Type B pancreatic cell (in vitro differentiated cells): ENCODE measurements around the gene TRAPPC8. TPM values are rescaled to one million over a fixed set of nuclear protein-coding genes. Genes with fewer than 3 reads are reported as not detected.
A peak's percentile ranks its signal among the peaks of the same experiment; 100 is the strongest.
"Not testable (repeated sequence)": the region's sequence is repeated elsewhere in the genome, so short reads cannot be mapped to it uniquely, and the experiment has no call there.

Source experiments
- DNase-seq: peaks from one replicate; pipeline ENCODE4 v3.0.0; 2021; ENCODE audit warnings: mixed read lengths; ENCODE audit not compliant: unreplicated experiment; ENCODE audit errors: extremely low spot score
- H3K27ac Mint-ChIP-seq: 2 replicates; pipeline ENCODE4 v1.8.0; 2021; ENCODE audit warnings: mild to moderate bottlenecking, mixed read lengths
- H3K27me3 Mint-ChIP-seq: 2 replicates; pipeline ENCODE4 v1.8.0; 2021; ENCODE audit warnings: mixed read lengths
- H3K36me3 Mint-ChIP-seq: 2 replicates; pipeline ENCODE4 v1.8.0; 2021; ENCODE audit warnings: mixed read lengths
- H3K4me1 Mint-ChIP-seq: one replicate; pipeline ENCODE4 v1.8.0; 2021; ENCODE audit warnings: mixed read lengths; ENCODE audit not compliant: unreplicated experiment
- H3K4me3 Mint-ChIP-seq: 2 replicates; pipeline ENCODE4 v1.8.0; 2021; ENCODE audit warnings: mild to moderate bottlenecking, mixed read lengths
- H3K9me3 Mint-ChIP-seq: 2 replicates; pipeline ENCODE4 v1.8.0; 2021; ENCODE audit warnings: mixed read lengths
- total RNA-seq: library from RNA; stranded (reverse); gene quantifications from 2 replicates; pipeline ENCODE4 v1.2.1, GENCODE V29; 2021; ENCODE audit warnings: low replicate concordance
- TF ChIP-seq, protein P1 (sequence below): fragments of 200-600 bp; sonication (generic); conservative IDR thresholded peaks from 2 replicates; pipeline ENCODE4 v1.5.0; 2021; ENCODE audit warnings: antibody characterized with exemption, mild to moderate bottlenecking

The TRAPPC8 gene
- total RNA-seq, 1 donor from 2014 or later: 43.6 TPM

DNA sequence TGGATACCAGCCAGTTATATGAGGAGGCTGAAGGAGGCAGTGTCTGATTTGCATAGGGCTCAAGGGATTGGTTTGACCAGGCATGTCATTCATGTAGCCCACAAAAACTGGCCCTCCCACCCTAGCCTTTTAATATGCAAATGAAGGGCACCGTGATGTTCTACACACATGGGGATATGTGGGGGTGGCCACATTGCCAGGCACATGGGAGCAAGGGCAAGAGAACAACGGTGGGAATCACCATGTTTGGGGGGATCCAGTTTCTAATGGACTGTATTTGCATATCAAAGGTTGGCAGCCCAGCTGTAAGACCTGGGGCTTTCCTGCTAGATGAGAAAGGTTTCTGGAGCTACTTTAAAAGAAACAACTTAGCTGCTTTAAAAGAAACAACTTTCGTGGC lies 117.2 kb downstream of the TRAPPC8 start:
- H3K4me3 Mint-ChIP-seq: no peak overlapping the region
- TF ChIP-seq, protein P1, sequence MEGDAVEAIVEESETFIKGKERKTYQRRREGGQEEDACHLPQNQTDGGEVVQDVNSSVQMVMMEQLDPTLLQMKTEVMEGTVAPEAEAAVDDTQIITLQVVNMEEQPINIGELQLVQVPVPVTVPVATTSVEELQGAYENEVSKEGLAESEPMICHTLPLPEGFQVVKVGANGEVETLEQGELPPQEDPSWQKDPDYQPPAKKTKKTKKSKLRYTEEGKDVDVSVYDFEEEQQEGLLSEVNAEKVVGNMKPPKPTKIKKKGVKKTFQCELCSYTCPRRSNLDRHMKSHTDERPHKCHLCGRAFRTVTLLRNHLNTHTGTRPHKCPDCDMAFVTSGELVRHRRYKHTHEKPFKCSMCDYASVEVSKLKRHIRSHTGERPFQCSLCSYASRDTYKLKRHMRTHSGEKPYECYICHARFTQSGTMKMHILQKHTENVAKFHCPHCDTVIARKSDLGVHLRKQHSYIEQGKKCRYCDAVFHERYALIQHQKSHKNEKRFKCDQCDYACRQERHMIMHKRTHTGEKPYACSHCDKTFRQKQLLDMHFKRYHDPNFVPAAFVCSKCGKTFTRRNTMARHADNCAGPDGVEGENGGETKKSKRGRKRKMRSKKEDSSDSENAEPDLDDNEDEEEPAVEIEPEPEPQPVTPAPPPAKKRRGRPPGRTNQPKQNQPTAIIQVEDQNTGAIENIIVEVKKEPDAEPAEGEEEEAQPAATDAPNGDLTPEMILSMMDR: no peak
- DNase-seq: no peak
- no peaks in the 10 kb centered on the region for H3K27me3 Mint-ChIP-seq
- peaks cover 3% of the 10 kb centered on the region for H3K4me1 Mint-ChIP-seq
- H3K36me3 Mint-ChIP-seq: peaks cover 32% of the 10 kb centered on the region
- H3K27ac Mint-ChIP-seq: no peak overlapping the region
- peaks cover 11% of the 10 kb centered on the region for H3K9me3 Mint-ChIP-seq

DNA sequence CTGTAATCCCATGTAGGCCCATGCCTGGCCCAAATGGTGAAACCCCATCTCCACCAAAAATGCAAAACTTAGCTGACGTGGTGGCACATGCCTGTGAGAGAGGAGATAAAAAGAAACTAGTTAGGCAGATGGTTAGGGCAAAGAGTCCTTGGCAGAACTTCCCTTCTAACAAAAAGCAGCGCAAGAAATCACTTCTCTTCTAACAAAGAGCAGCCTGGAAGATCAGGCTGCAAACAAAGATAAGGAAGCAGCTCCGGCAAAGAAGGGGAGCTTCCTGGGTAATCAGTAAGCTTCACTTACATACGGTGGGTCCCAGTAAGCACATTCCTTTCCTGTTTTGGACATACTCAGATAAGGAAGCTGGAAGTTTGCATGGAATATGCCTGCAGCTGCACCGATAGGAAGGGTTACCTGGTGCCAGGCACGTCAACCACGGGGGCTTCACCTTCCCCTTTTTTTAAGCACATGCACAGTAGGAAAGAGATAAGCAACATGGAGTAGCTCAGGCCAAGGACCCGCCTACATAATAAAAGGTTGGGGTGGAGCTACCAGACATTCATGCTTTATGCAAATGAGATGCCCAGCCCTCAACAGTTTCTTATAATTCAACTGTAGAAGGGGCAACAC lies 121.3 kb downstream of the TRAPPC8 start:
- DNase-seq: no peak
- Mint-ChIP-seq H3K4me3 (no peak overlapping the region), H3K27ac (peak overlapping the region; percentile 6), H3K4me1 (peaks cover 7% of the 10 kb centered on the region), H3K36me3 (no peaks in the 10 kb centered on the region), H3K27me3 (no peaks in the 10 kb centered on the region), H3K9me3 (peaks cover 4% of the 10 kb centered on the region)
- TF ChIP-seq, protein P1: no peak

DNA sequence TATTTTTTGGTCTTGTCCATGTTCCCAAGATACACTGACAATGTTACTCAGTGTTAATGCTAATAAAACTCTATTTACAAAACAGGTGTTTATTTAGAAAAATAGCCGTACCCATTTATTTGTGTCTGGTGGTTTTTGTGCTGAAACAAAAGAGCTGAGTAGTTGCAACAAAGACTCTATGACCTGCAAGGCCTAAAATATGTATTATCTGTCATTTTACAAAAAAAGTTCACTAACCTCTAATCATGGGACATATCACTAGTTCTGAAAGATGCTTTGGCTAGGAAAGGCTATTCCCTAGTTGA lies 123.1 kb downstream of the TRAPPC8 start:
- H3K27me3 Mint-ChIP-seq: no peaks in the 10 kb centered on the region
- TF ChIP-seq, protein P1: peak; percentile 55
- DNase-seq: no peak
- no peak overlapping the region for H3K4me3 Mint-ChIP-seq
- no peaks in the 10 kb centered on the region for H3K36me3 Mint-ChIP-seq
- peaks cover 7% of the 10 kb centered on the region for H3K4me1 Mint-ChIP-seq
- no peak overlapping the region for H3K27ac Mint-ChIP-seq
- H3K9me3 Mint-ChIP-seq: peaks cover 4% of the 10 kb centered on the region

DNA sequence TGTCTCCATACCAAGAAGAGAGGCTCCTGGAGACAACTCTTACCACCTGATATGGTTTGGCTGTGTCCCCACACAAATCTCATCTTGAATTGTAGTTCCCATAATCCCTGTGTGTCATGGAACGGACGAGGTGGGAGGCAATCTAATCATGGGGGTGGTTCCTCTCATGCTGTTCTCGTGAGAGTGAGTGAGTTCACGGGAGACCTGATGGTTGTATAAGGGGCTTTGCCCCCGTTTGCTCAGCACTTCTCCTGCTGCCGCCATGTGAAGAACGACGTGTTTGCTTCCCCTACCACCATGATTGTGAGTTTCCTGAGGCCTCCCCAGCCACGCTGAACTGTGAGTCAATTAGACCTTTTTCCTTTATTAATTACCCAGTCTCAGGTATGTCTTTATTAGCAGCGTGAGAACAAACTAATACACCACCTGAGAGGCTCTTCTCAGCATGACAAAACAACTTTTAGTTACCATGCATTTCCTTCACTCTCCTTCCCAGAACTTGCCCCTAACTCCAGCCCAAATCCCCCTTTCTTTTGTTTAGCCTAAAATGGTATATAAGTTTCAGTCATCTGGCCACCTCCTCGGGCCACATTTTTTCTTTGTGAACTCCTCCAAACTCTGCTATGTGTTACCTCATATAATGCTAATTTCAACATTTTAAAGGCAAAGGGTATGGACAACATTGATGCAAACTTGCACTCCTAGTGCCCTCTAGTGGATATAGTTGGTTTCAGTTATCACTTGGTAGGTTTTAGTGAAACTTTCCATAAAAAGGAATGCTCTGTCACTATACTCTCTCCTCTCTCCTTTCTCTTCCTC lies 123.6 kb downstream of the TRAPPC8 start:
- no peaks in the 10 kb centered on the region for H3K36me3 Mint-ChIP-seq
- H3K27ac Mint-ChIP-seq: peak overlapping the region; percentile 42
- peak overlapping the region; percentile 9 for H3K4me3 Mint-ChIP-seq
- DNase-seq: no peak
- peaks cover 7% of the 10 kb centered on the region for H3K4me1 Mint-ChIP-seq
- TF ChIP-seq, protein P1: peak; percentile 93
- no peaks in the 10 kb centered on the region for H3K27me3 Mint-ChIP-seq
- H3K9me3 Mint-ChIP-seq: peaks cover 4% of the 10 kb centered on the region

- TF ChIP-seq, protein P1: no peak
- no peaks in the 10 kb centered on the region for H3K9me3 Mint-ChIP-seq
- H3K4me3 Mint-ChIP-seq: no peak overlapping the region
- DNase-seq: no peak
- H3K27ac Mint-ChIP-seq: no peak overlapping the region
- H3K27me3 Mint-ChIP-seq: no peaks in the 10 kb centered on the region
- no peaks in the 10 kb centered on the region for H3K4me1 Mint-ChIP-seq
- no peaks in the 10 kb centered on the region for H3K36me3 Mint-ChIP-seq
These were observed 128.8 kb downstream of the TRAPPC8 start for GRCh38 chr18:31814132-31814531.

GRCh38 chr18:31810336-31811130 lies 132.4 kb downstream of the TRAPPC8 start:
- H3K4me1 Mint-ChIP-seq, H3K9me3 Mint-ChIP-seq, H3K27me3 Mint-ChIP-seq, H3K4me3 Mint-ChIP-seq, H3K36me3 Mint-ChIP-seq, DNase-seq: not testable (repeated sequence)
- peak overlapping the region; percentile 64 for H3K27ac Mint-ChIP-seq

GRCh38 chr18:31809049-31809448 lies 133.9 kb downstream of the TRAPPC8 start:
- not testable (repeated sequence) for H3K4me1 Mint-ChIP-seq, H3K4me3 Mint-ChIP-seq, DNase-seq, H3K27ac Mint-ChIP-seq, H3K36me3 Mint-ChIP-seq, H3K9me3 Mint-ChIP-seq, H3K27me3 Mint-ChIP-seq
